Posterior vena cava (tissue), 2 donors: Measurements from ENCODE around the gene MED8. TPM values are rescaled to one million over a fixed set of nuclear protein-coding genes. Genes with fewer than 3 reads are reported as not detected.

Experiments used
- DNase-seq: peaks from one replicate; pipeline ENCODE4 v3.0.0-alpha.2; 2020; ENCODE audit warnings: low spot score
- intact Hi-C, 2 donors: fragments of 100-400 bp; cut with DNase I; formaldehyde crosslinking; loops; one replicate each; pipeline versions ENCODE4 v1.14.1 to v1.14.2; 2022 to 2023
- total RNA-seq, 2 donors: library from RNA; stranded (reverse); fragmentation: NEBNext Ultra II Directional; extraction: Animal tissue kit (Norgen Biotek cat#: 25700); gene quantifications; one replicate each; pipeline ENCODE4 v1.2.1, GENCODE V29; 2021
- donor health status: DM: yes; HTN: yes; CAD: no.
- donor health status: DM: yes; HTN: yes; CAD: no.

MED8 gene
- total RNA-seq, 2 donors from 2014 or later = 27.0 to 30.5 TPM

DNA sequence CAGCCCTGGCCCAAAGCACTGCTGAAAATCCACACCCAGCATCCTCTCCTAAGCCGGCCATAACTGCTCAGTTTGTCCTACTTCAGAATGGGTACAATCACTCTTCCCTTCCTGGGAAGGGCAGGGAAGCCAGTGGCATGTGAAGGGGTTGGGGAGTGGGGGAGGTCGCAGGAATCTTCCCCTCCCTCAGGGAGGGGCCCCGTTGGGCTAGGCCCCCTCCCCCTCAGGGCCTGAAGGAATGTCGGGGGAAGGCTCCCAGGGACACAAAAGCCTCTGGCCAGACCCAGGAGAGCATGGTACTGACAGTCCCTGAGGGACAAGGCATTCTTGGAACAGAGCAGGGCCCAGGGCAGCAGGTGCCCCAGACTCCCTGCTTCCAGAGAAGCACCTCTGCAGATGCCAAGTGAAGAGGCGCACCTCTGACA, 23.0 kb downstream of the MED8 start:
- no peak for DNase-seq
- intact Hi-C loops = no loop called here

- intact Hi-C loops = no loop called here
- DNase-seq = no peak
Observed at GRCh38 chr1:43366179-43366578, 23.4 kb downstream of the MED8 start.

- no peak for DNase-seq
- intact Hi-C loops = no loop called here
Observed at GRCh38 chr1:43365678-43366077, 23.9 kb downstream of the MED8 start.

DNA sequence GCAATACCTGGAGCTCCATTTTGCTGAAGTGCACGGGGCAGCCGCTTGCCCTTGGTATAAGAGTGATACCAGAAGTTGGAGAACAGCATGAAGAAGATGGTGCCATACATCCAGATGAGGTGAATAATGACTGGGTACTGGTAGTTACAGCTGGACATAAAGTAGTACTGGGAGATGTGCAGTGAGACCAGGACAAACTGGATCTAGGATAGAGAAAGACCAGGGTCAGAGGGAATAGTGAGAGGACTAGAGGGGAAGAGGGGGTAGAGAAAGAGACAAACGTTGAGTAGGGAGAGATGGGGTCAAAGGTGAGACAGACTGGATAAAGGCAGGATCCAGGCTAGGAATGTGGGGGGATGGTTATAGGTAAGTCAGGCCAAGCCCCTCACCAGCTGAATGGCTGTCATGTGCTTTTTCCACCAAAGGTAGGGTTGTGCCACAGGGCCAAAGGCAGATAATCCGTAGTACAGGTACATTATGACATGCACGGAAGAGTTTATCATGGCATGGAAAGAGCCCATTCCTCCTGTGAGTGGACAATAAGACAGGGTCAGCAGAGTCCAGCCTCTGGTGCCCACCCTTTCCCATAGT, 25.6 kb downstream of the MED8 start:
- intact Hi-C loops = no loop called here

GRCh38 chr1:43363283-43363934, 26.2 kb downstream of the MED8 start:
- intact Hi-C loops = no loop called here
- DNase-seq = no peak

More for the DNA sequence above, 25.6 kb downstream of the MED8 start:
- DNase-seq = no peak

DNA sequence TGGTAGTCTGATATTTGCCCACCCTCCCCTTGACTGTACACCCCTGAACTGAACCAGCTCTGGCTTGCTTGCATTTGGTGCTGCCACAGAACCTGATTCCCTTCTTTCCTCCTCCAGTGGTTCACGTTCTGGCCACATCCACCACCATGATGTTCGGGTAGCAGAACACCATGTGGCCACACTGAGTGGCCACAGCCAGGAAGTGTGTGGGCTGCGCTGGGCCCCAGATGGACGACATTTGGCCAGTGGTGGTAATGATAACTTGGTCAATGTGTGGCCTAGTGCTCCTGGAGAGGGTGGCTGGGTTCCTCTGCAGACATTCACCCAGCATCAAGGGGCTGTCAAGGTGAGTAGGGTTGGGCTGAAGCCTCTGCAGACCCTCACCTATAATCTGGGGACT, 29.0 kb downstream of the MED8 start:
- no peak for DNase-seq
- intact Hi-C loops = no loop called here

- DNase-seq = no peak
- intact Hi-C loops = no loop called here
Observed at GRCh38 chr1:43359696-43360095, 29.9 kb downstream of the MED8 start.

GRCh38 chr1:43358746-43359693, 30.6 kb downstream of the MED8 start, which contains the start of gene CDC20:
Gene CDC20, plus strand, starts transcription at chr1:43358981. Its CDS starts 235 bp downstream, at chr1:43359216.
- peak; percentile 100 for DNase-seq
- intact Hi-C loops = no loop called here

DNA sequence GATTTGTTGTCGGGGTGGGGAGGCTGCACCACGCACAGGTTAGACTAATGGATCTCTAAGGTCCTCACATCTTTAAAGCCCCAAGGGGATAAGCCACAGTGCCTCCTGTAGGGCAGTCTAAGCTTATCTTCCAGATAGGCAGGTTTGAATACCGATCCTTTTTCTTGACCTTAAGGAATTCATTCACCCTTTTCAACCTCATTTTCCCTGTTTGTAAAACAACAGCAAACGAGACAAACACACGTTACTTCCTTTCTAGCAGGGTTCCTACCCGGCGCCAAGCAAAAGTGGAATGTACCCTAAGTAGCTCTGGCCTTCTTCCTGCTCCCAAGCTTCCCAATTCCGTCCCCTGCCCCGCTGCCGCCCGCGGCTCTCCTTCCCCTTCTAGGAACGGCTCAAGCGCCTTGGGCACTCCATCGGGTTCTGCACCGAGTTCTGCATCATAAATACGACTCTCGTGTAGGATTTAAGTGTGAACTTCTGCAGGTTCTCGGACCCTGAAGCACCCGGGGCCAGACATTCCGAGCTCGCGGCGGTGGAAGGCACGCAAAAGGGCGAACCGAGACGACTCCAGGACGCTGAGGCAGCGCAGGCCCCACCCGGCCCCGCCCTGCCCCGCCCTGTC, 31.4 kb downstream of the MED8 start:
- DNase-seq = no peak
- intact Hi-C loops = no loop called here

GRCh38 chr1:43357251-43357650, 32.3 kb downstream of the MED8 start:
- intact Hi-C loops = no loop called here
- DNase-seq = no peak

GRCh38 chr1:43354936-43355335, 34.7 kb downstream of the MED8 start:
- intact Hi-C loops = no loop called here
- no peak for DNase-seq

- DNase-seq = no peak
- intact Hi-C loops = no loop called here
Observed at GRCh38 chr1:43354471-43354870, 35.1 kb downstream of the MED8 start.

DNA sequence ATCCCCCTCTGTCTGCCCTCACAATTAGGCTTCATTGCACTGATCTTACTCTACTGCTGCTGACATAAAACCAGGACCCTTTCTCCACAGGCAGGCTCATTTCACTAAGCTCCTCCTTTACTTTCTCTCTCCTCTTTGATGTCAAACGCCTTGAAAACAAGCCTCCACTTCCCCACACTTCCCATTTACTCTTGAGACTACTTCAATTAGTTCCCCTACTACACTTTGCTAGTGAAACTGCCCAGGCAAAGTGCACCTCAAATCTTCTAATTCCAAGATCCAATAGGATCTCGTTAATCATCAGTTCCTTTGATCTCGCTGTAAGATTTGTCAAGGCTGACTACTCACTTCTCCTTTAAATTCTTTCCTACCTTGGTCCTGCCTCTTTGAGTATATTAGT, 36.7 kb downstream of the MED8 start:
- DNase-seq = no peak
- intact Hi-C loops = no loop called here

- no peak for DNase-seq
Observed at GRCh38 chr1:43352351-43352705, 37.3 kb downstream of the MED8 start.

DNA sequence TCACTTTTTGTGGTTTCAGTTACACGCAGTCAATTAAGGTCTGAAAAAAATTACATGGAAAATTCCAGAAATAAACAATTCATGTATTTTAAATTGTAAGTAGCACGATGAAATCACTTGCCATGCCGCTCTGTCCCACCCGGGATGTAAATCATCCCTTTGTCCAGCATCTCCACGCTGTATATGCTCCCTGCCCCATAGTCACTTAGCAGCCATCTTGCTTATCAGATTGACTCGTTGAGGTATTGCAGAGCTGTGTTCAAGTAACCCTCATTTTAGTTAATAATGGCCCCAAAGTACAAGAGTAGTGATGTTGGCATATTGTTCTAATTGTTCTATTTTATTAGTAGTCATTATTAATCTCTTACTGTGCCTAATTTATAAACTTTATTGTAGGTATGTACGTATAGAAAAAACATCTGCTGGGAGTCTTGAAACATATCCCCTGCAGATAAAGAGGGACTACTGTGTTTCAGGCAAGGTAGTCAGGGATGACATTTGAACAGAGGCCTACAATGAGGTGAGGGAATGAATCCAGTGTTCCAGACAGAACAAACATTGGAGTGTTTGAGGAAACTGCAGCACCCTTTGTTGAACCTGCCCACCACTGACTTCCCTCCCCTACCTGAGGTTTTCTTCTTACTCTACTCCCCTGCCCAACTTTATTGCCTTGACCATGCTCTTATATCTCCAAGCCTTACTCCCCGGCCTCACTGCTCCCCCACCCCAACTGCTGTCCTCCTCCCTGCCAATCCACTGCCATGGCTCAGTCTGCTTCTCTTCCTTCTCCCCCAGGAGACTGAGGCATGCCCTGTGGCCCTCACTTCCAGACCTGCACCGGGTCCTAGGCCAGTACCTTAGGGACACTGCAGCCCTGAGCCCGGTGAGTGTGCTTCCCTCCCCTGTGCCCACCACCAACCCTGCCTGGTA, 37.9 kb downstream of the MED8 start:
- intact Hi-C loops = no loop called here
- DNase-seq = no peak

More at GRCh38 chr1:43352351-43352705, 37.3 kb downstream of the MED8 start:
- intact Hi-C loops = no loop called here

GRCh38 chr1:43350976-43351375, 38.6 kb downstream of the MED8 start:
- no peak for DNase-seq
- intact Hi-C loops = no loop called here

DNA sequence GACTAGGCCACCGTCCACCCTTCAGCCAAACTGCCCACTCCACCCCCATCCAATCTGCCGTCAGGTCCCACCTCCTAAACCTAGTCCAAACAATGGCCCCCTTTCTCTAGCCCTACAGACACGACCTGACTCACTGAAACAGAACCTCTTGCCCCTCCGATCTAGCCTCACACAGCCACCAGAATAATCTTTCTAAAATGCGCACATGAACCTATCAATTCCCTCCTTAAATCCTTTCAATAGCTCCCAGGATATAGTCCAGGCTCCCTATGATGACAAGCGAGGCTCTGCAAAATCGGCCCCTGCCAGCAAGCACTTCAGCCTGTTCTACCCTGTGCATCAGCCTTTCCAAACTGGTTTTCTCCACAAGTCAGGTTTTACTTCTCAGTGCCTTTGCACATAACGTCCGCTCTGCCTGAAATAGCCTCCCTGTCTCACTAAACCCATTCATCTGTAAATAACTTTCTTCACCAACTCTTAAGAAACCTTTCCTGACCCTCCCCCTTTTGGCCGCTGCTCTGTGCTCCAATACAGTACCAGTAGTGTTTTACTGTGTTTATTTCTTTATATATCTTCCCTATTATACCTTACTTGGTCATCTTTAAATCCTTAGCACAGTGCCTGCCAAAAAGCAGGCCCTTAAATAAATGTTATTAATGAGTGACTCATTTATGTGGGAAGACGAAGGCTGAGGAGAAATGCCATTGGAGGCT, 39.9 kb downstream of the MED8 start:
- no peak for DNase-seq
- intact Hi-C loops = no loop called here
